Measurements from ENCODE around the gene GPBAR1. TPM values are rescaled to one million over a fixed set of nuclear protein-coding genes. Genes with fewer than 3 reads are reported as not detected.

The GPBAR1 gene
- total and polyA plus RNA-seq, 7 experiments from 2014 or later, result 0.15 to 12.9 (median 1.8) TPM

DNA sequence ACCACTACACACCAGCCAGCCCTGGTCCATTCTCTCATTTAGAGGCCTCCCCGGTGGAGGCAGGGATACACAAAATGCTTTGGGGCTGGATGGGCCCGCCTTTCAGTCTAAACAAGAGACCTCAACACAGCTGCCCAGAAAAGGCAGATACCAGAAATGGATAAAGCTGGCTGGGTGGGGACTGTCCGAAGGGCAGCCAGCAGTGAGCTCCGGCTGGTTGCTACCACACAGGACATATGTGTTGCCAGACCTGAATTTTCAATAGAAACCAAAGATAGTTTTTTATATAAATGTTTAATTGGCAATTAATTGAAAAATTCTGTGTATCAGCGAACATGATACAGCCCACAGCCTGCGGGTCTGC, 1.4 kb downstream of the GPBAR1 start:
- H3K27me3 ChIP-seq (ENCODE audit: control insufficient read depth in 2 of 2, insufficient read depth in 2 of 2, low read length in 2 of 2), result no peaks in the 10 kb centered on the region
- Mint-ChIP-seq H3K36me3 (peaks cover 4 to 15% (median 11%) of the 10 kb centered on the region in 5 donors), H3K27me3 (no peaks in the 10 kb centered on the region), H3K27ac (no peak overlapping the region), H3K4me3 (no peak overlapping the region), H3K4me1 (peaks cover 11 to 34% (median 24%) of the 10 kb centered on the region in 7 donors), H3K9me3 (no peaks in the 10 kb centered on the region)
- H3K9me3 ChIP-seq (ENCODE audit: control insufficient read depth in 2 of 3, low read length in 3 of 3), result no peaks in the 10 kb centered on the region
- H3K27ac ChIP-seq (ENCODE audit: low read depth, low read length), result no peak overlapping the region
- H3K4me3 ChIP-seq (ENCODE audit: low read length), result no peak overlapping the region
- DNase-seq, result no peak
- H3K36me3 ChIP-seq (ENCODE audit: control insufficient read depth in 2 of 3, insufficient read depth in 3 of 3, low read length in 3 of 3), result peaks cover 0 to 53% (median 0%) of the 10 kb centered on the region in 3 experiments
- H3K4me1 ChIP-seq (ENCODE audit: control insufficient read depth in 2 of 2, insufficient read depth in 2 of 2, low read length in 2 of 2), result peaks cover 0 to 7% of the 10 kb centered on the region in 2 donors
- ChIA-PET POLR2A (interaction anchor here (0.9 kb wide), 1 partner anchor 75 kb away, joined by 3 read pairs; no protein-coding TSS in a partner anchor), CTCF (no interaction called here)
- no peak for ATAC-seq
- intact Hi-C loops (cut with micrococcal nuclease), result no loop called here

DNA sequence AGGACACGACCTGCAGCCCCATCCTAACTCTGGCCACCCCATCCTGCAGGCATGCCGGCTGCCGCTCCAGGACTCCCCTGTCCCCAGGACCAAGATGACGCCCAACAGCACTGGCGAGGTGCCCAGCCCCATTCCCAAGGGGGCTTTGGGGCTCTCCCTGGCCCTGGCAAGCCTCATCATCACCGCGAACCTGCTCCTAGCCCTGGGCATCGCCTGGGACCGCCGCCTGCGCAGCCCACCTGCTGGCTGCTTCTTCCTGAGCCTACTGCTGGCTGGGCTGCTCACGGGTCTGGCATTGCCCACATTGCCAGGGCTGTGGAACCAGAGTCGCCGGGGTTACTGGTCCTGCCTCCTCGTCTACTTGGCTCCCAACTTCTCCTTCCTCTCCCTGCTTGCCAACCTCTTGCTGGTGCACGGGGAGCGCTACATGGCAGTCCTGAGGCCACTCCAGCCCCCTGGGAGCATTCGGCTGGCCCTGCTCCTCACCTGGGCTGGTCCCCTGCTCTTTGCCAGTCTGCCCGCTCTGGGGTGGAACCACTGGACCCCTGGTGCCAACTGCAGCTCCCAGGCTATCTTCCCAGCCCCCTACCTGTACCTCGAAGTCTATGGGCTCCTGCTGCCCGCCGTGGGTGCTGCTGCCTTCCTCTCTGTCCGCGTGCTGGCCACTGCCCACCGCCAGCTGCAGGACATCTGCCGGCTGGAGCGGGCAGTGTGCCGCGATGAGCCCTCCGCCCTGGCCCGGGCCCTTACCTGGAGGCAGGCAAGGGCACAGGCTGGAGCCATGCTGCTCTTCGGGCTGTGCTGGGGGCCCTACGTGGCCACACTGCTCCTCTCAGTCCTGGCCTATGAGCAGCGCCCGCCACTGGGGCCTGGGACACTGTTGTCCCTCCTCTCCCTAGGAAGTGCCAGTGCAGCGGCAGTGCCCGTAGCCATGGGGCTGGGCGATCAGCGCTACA, 2.1 kb downstream of the GPBAR1 start:
- H3K9me3 Mint-ChIP-seq, result no peaks in the 10 kb centered on the region
- DNase-seq, result no peak
- POLR2A ChIA-PET, result interaction anchor here (0.9 kb wide), 1 partner anchor 76 kb away, joined by 3 read pairs; no protein-coding TSS in a partner anchor
- CTCF ChIA-PET, result no interaction called here
- Histone ChIP-seq H3K36me3 (ENCODE audit: control insufficient read depth in 2 of 3, insufficient read depth in 3 of 3, low read length in 3 of 3) (peaks cover 0 to 58% (median 0%) of the 10 kb centered on the region in 3 experiments), H3K4me3 (ENCODE audit: low read length) (no peak overlapping the region), H3K9me3 (ENCODE audit: control insufficient read depth in 2 of 3, low read length in 3 of 3) (no peaks in the 10 kb centered on the region), H3K4me1 (ENCODE audit: control insufficient read depth in 2 of 2, insufficient read depth in 2 of 2, low read length in 2 of 2) (peaks cover 0 to under 1% of the 10 kb centered on the region in 2 donors), H3K27ac (ENCODE audit: low read depth, low read length) (no peak overlapping the region), H3K27me3 (ENCODE audit: control insufficient read depth in 2 of 2, insufficient read depth in 2 of 2, low read length in 2 of 2) (no peaks in the 10 kb centered on the region)
- no peaks in the 10 kb centered on the region for H3K27me3 Mint-ChIP-seq
- peaks cover 10 to 33% (median 24%) of the 10 kb centered on the region in 7 donors for H3K4me1 Mint-ChIP-seq
- peaks cover 4 to 20% (median 11%) of the 10 kb centered on the region in 5 donors for H3K36me3 Mint-ChIP-seq
- H3K4me3 Mint-ChIP-seq, result no peak overlapping the region
- no peak for ATAC-seq
- intact Hi-C loops (cut with micrococcal nuclease), result no loop called here
- H3K27ac Mint-ChIP-seq, result peak overlapping the region in 2 of 9 donors; percentile 48 to 67

DNA sequence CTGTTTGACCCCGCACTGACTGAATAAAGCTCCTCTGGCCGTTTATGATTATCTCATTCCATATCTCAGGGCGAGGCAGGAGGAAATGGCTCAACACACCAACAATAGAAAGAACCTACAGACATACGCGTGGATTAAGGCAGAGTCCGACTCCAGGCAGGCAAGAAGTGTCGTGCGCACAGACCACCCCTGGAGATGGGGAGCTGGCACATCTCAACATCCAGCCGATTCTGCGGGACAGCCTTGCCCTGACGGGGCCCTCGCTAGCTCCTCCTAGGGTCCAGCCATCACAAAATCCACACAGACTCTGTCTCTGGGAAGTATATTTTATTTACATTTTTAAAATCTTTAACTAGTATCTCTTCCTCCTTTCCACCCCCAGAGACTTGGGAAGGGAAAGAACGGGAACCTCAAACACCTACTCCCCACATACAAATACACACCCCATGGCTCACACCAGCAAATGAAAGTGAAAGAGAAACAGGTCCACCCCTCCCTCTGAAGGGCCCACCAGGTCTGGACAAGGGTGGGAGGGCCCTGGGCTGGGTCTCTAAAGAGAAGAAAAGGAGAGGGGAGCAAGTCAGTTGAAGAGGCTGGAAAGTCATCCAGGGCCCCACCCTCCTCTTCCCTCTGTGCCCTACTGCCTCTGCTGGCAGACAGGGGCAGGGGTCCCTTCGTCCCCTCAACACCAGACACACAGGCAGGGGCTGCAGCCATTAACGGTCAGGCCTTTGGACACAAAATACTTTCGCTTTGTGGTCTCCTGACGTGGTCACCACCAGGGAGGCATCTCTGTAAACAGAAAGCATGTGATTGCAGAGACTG, 3.2 kb downstream of the GPBAR1 start:
- Histone ChIP-seq H3K4me1 (ENCODE audit: control insufficient read depth in 2 of 2, insufficient read depth in 2 of 2, low read length in 2 of 2) (peaks cover 1 to 3% of the 10 kb centered on the region in 2 donors), H3K27me3 (ENCODE audit: control insufficient read depth in 2 of 2, insufficient read depth in 2 of 2, low read length in 2 of 2) (no peaks in the 10 kb centered on the region), H3K27ac (ENCODE audit: low read depth, low read length) (no peak overlapping the region), H3K9me3 (ENCODE audit: control insufficient read depth in 2 of 3, low read length in 3 of 3) (no peaks in the 10 kb centered on the region), H3K36me3 (ENCODE audit: control insufficient read depth in 2 of 3, insufficient read depth in 3 of 3, low read length in 3 of 3) (peaks cover 0 to 58% (median 0%) of the 10 kb centered on the region in 3 experiments), H3K4me3 (ENCODE audit: low read length) (no peak overlapping the region)
- Mint-ChIP-seq H3K27ac (peak overlapping the region in 3 of 9 donors; percentile 15 to 79 (median 59)), H3K9me3 (no peaks in the 10 kb centered on the region), H3K27me3 (no peaks in the 10 kb centered on the region), H3K4me3 (peak overlapping the region in 1 of 10 donors; percentile 17), H3K4me1 (peaks cover 10 to 29% (median 26%) of the 10 kb centered on the region in 7 donors), H3K36me3 (peaks cover 4 to 20% (median 12%) of the 10 kb centered on the region in 5 donors)
- no peak for DNase-seq
- CTCF ChIA-PET, result no interaction called here
- intact Hi-C loops (cut with micrococcal nuclease), result no loop called here
- ATAC-seq, result no peak
- POLR2A ChIA-PET, result no interaction called here

GRCh38 chr2:218264773-218265561, 4.2 kb downstream of the GPBAR1 start:
- Mint-ChIP-seq H3K27ac (peak overlapping the region in 1 of 9 donors; percentile 33), H3K36me3 (peaks cover 4 to 23% (median 14%) of the 10 kb centered on the region in 5 donors), H3K4me3 (no peak overlapping the region), H3K4me1 (peaks cover 16 to 32% (median 26%) of the 10 kb centered on the region in 7 donors), H3K9me3 (peaks cover 0 to under 1% (median 0%) of the 10 kb centered on the region in 11 donors), H3K27me3 (no peaks in the 10 kb centered on the region)
- Histone ChIP-seq H3K27me3 (ENCODE audit: control insufficient read depth in 2 of 2, insufficient read depth in 2 of 2, low read length in 2 of 2) (no peaks in the 10 kb centered on the region), H3K36me3 (ENCODE audit: control insufficient read depth in 2 of 3, insufficient read depth in 3 of 3, low read length in 3 of 3) (peaks cover 0 to 61% (median 0%) of the 10 kb centered on the region in 3 experiments), H3K4me3 (ENCODE audit: low read length) (no peak overlapping the region), H3K27ac (ENCODE audit: low read depth, low read length) (no peak overlapping the region), H3K4me1 (ENCODE audit: control insufficient read depth in 2 of 2, insufficient read depth in 2 of 2, low read length in 2 of 2) (peaks cover 4 to 7% of the 10 kb centered on the region in 2 donors), H3K9me3 (ENCODE audit: control insufficient read depth in 2 of 3, low read length in 3 of 3) (no peaks in the 10 kb centered on the region)
- DNase-seq, result no peak
- intact Hi-C loops (cut with micrococcal nuclease), result no loop called here
- ChIA-PET POLR2A (no interaction called here), CTCF (no interaction called here)
- no peak for ATAC-seq

GRCh38 chr2:218265626-218266025, 4.8 kb downstream of the GPBAR1 start:
- Histone ChIP-seq H3K27me3 (ENCODE audit: control insufficient read depth in 2 of 2, insufficient read depth in 2 of 2, low read length in 2 of 2) (no peaks in the 10 kb centered on the region), H3K27ac (ENCODE audit: low read depth, low read length) (no peak overlapping the region), H3K4me1 (ENCODE audit: control insufficient read depth in 2 of 2, insufficient read depth in 2 of 2, low read length in 2 of 2) (peaks cover 4 to 7% of the 10 kb centered on the region in 2 donors), H3K4me3 (ENCODE audit: low read length) (no peak overlapping the region), H3K9me3 (ENCODE audit: control insufficient read depth in 2 of 3, low read length in 3 of 3) (no peaks in the 10 kb centered on the region), H3K36me3 (ENCODE audit: control insufficient read depth in 2 of 3, insufficient read depth in 3 of 3, low read length in 3 of 3) (peaks cover 0 to 61% (median 0%) of the 10 kb centered on the region in 3 experiments)
- no peaks in the 10 kb centered on the region for H3K27me3 Mint-ChIP-seq
- H3K4me3 Mint-ChIP-seq, result no peak overlapping the region
- intact Hi-C loops (cut with micrococcal nuclease), result no loop called here
- POLR2A ChIA-PET, result no interaction called here
- CTCF ChIA-PET, result no interaction called here
- peaks cover 4 to 23% (median 14%) of the 10 kb centered on the region in 5 donors for H3K36me3 Mint-ChIP-seq
- peaks cover 0 to 4% (median 0%) of the 10 kb centered on the region in 11 donors for H3K9me3 Mint-ChIP-seq
- ATAC-seq, result no peak
- peaks cover 16 to 35% (median 33%) of the 10 kb centered on the region in 7 donors for H3K4me1 Mint-ChIP-seq
- no peak overlapping the region for H3K27ac Mint-ChIP-seq
- DNase-seq, result no peak
